Endodermal cell (in vitro differentiated cells): ENCODE measurements around the gene RAPH1. TPM values are rescaled to one million over a fixed set of nuclear protein-coding genes. Genes with fewer than 3 reads are reported as not detected.

Experiments used
- DNase-seq: peaks from one replicate; pipeline ENCODE4 v3.0.0-alpha.2; 2017
- H3K27ac ChIP-seq: 2 replicates; pipeline ENCODE4 v1.5.1; 2013; ENCODE audit warnings: mild to moderate bottlenecking, low read depth, low read length, moderate library complexity
- H3K27me3 ChIP-seq: 2 replicates; pipeline ENCODE4 v1.6.1; 2013; ENCODE audit warnings: mild to moderate bottlenecking, low read length, moderate library complexity; ENCODE audit not compliant: insufficient read depth, control insufficient read depth, poor library complexity, severe bottlenecking
- H3K36me3 ChIP-seq: 2 replicates; pipeline ENCODE4 v1.7.0; 2013; ENCODE audit warnings: mild to moderate bottlenecking, low read length, moderate library complexity; ENCODE audit not compliant: control insufficient read depth, insufficient read depth
- H3K4me1 ChIP-seq: one replicate; pipeline ENCODE4 v1.7.0; 2013; ENCODE audit warnings: low read length; ENCODE audit not compliant: control insufficient read depth, insufficient read depth
- H3K4me3 ChIP-seq: 2 replicates; pipeline ENCODE4 v1.5.1; 2013; ENCODE audit warnings: mild to moderate bottlenecking, low read length, moderate library complexity
- H3K9ac ChIP-seq: 2 replicates; pipeline ENCODE4 v1.6.1; 2013; ENCODE audit warnings: mild to moderate bottlenecking, low read length, moderate library complexity; ENCODE audit not compliant: poor library complexity, severe bottlenecking; ENCODE audit errors: extremely low read depth
- H3K9me3 ChIP-seq: 2 replicates; pipeline ENCODE4 v1.6.1; 2013; ENCODE audit warnings: mild to moderate bottlenecking, low read length, moderate library complexity; ENCODE audit not compliant: control insufficient read depth
- H3K27ac Mint-ChIP-seq: 2 replicates; pipeline ENCODE4 v1.8.0; 2020; ENCODE audit warnings: mixed read lengths
- H3K27me3 Mint-ChIP-seq: 2 replicates; pipeline ENCODE4 v1.8.0; 2021; ENCODE audit warnings: mild to moderate bottlenecking, mixed read lengths; ENCODE audit not compliant: insufficient read depth
- H3K36me3 Mint-ChIP-seq: 2 replicates; pipeline ENCODE4 v1.8.0; 2020; ENCODE audit warnings: low read depth, mixed read lengths
- H3K4me1 Mint-ChIP-seq: 2 replicates; pipeline ENCODE4 v1.8.0; 2020; ENCODE audit warnings: mixed read lengths
- H3K4me3 Mint-ChIP-seq: 2 replicates; pipeline ENCODE4 v1.8.0; 2020; ENCODE audit warnings: mild to moderate bottlenecking, moderate library complexity, mixed read lengths
- H3K9me3 Mint-ChIP-seq: 2 replicates; pipeline ENCODE4 v1.8.0; 2020; ENCODE audit warnings: mild to moderate bottlenecking, mixed read lengths
- CTCF ChIP-seq: fragments of 200-600 bp; sonication (generic); conservative IDR thresholded peaks from 2 replicates; pipeline ENCODE4 v1.5.0; 2021; ENCODE audit warnings: antibody characterized with exemption, mild to moderate bottlenecking
- WGBS, 2 experiments: methylation state at CpG; one replicate each; pipeline versions ENCODE4 v1.1.5 to v1.1.7; 2013; ENCODE audit warnings: missing lambda C conversion rate in 2 of 2, mixed read lengths in 1 of 2; ENCODE audit not compliant: insufficient coverage in 1 of 2, insufficient read length in 1 of 2; 5-methylcytosine and 5-hydroxymethylcytosine counted together
- total RNA-seq, 2 donors: library from RNA; stranded (reverse); fragmentation: NEBNext Ultra II Directional in 1 of 2; extraction: Animal tissue kit (Norgen Biotek cat#: 25700) in 1 of 2; gene quantifications; 2 replicates in 1 of 2; 3 replicates in 1 of 2; pipeline ENCODE4 v1.2.1, GENCODE V29; 2021

Gene RAPH1
- total RNA-seq, 2 donors from 2014 or later, result 23.5 to 24.6 TPM

GRCh38 chr2:203583701-203584100, 48.6 kb upstream of the RAPH1 start:
- no peak for DNase-seq
- peaks cover 10% of the 10 kb centered on the region for H3K4me1 ChIP-seq
- H3K36me3 Mint-ChIP-seq, result no peaks in the 10 kb centered on the region
- H3K4me1 Mint-ChIP-seq, result peaks cover 27% of the 10 kb centered on the region
- H3K27me3 Mint-ChIP-seq, result peaks cover 10% of the 10 kb centered on the region
- H3K27ac ChIP-seq, result no peak overlapping the region
- H3K27ac Mint-ChIP-seq, result no peak overlapping the region
- no peak overlapping the region for H3K4me3 Mint-ChIP-seq
- H3K9ac ChIP-seq, result no peak overlapping the region
- no peak for TF ChIP-seq CTCF
- WGBS, 2 experiments, result 93 to 100% methylated on average over 2 of the region's 2 CpGs
- H3K9me3 ChIP-seq, result no peaks in the 10 kb centered on the region
- peaks cover 11% of the 10 kb centered on the region for H3K27me3 ChIP-seq
- H3K36me3 ChIP-seq, result no peaks in the 10 kb centered on the region
- peaks cover 2% of the 10 kb centered on the region for H3K9me3 Mint-ChIP-seq
- no peak overlapping the region for H3K4me3 ChIP-seq

GRCh38 chr2:203583084-203583695, 48.1 kb upstream of the RAPH1 start:
- peaks cover 2% of the 10 kb centered on the region for H3K9me3 Mint-ChIP-seq
- H3K36me3 Mint-ChIP-seq, result no peaks in the 10 kb centered on the region

GRCh38 chr2:203582468-203582867, 47.4 kb upstream of the RAPH1 start:
- DNase-seq, result no peak
- Mint-ChIP-seq H3K36me3 (no peaks in the 10 kb centered on the region), H3K9me3 (peaks cover 2% of the 10 kb centered on the region), H3K27ac (no peak overlapping the region), H3K4me1 (peaks cover 33% of the 10 kb centered on the region), H3K4me3 (no peak overlapping the region), H3K27me3 (peaks cover 10% of the 10 kb centered on the region)
- no peak for TF ChIP-seq CTCF
- peaks cover 11% of the 10 kb centered on the region for H3K27me3 ChIP-seq
- no peaks in the 10 kb centered on the region for H3K9me3 ChIP-seq
- H3K36me3 ChIP-seq, result no peaks in the 10 kb centered on the region
- H3K4me1 ChIP-seq, result peaks cover 10% of the 10 kb centered on the region
- 94 to 95% methylated on average over 2 to 3 of the region's 3 CpGs for WGBS, 2 experiments
- H3K4me3 ChIP-seq, result no peak overlapping the region
- no peak overlapping the region for H3K9ac ChIP-seq
- no peak overlapping the region for H3K27ac ChIP-seq

More at GRCh38 chr2:203583084-203583695, 48.1 kb upstream of the RAPH1 start:
- H3K27ac Mint-ChIP-seq, result no peak overlapping the region
- Histone ChIP-seq H3K4me1 (peaks cover 10% of the 10 kb centered on the region), H3K27ac (no peak overlapping the region), H3K9ac (no peak overlapping the region), H3K9me3 (no peaks in the 10 kb centered on the region), H3K27me3 (peaks cover 11% of the 10 kb centered on the region), H3K36me3 (no peaks in the 10 kb centered on the region), H3K4me3 (no peak overlapping the region)
- DNase-seq, result no peak
- H3K27me3 Mint-ChIP-seq, result peaks cover 10% of the 10 kb centered on the region
- WGBS, 2 experiments, result 90 to 100% methylated on average over 2 to 3 of the region's 3 CpGs
- H3K4me3 Mint-ChIP-seq, result no peak overlapping the region
- no peak for TF ChIP-seq CTCF
- H3K4me1 Mint-ChIP-seq, result peaks cover 32% of the 10 kb centered on the region
